ENCODE data around the gene KCNIP4. TPM values are rescaled to one million over a fixed set of nuclear protein-coding genes. Genes with fewer than 3 reads are reported as not detected.
"Not testable (repeated sequence)": the region's sequence is repeated elsewhere in the genome, so short reads cannot be mapped to it uniquely, and the experiment has no call there.

The KCNIP4 gene
- total RNA-seq, 1 donor from 2014 or later: not detected

- no peak for DNase-seq
- intact Hi-C loops (cut with DNase I): no loop called here
- peak; percentile 46 to 79 for ATAC-seq
- H3K27me3 ChIP-seq (ENCODE audit: low read depth): peaks cover 13% of the 10 kb centered on the region
- no peaks in the 10 kb centered on the region for H3K4me1 ChIP-seq
- no peak overlapping the region for H3K4me3 ChIP-seq
- no peak for TF ChIP-seq CTCF (IDR thresholded peaks at IDR 0.05)
- H3K36me3 ChIP-seq: no peaks in the 10 kb centered on the region
- no peaks in the 10 kb centered on the region for H3K9me3 ChIP-seq
- no peak overlapping the region for H3K27ac ChIP-seq
Measured at GRCh38 chr4:21363701-21364100, 584.9 kb downstream of the KCNIP4 start.

- DNase-seq; H3K27ac ChIP-seq; H3K4me3 ChIP-seq; H3K27me3 ChIP-seq (ENCODE audit: low read depth); intact Hi-C loops (cut with DNase I); ATAC-seq; H3K4me1 ChIP-seq; H3K36me3 ChIP-seq: not testable (repeated sequence)
- H3K9me3 ChIP-seq: peaks cover 10% of the 10 kb centered on the region
Measured at GRCh38 chr4:21352354-21352753, 596.2 kb downstream of the KCNIP4 start.

- no peaks in the 10 kb centered on the region for H3K4me1 ChIP-seq
- DNase-seq (no peak), ATAC-seq (no peak)
- intact Hi-C loops (cut with DNase I): no loop called here
- H3K4me3 ChIP-seq: no peak overlapping the region
- peaks cover 6% of the 10 kb centered on the region for H3K9me3 ChIP-seq
- no peak overlapping the region for H3K27ac ChIP-seq
- TF ChIP-seq CTCF (IDR thresholded peaks at IDR 0.05): no peak
- H3K27me3 ChIP-seq (ENCODE audit: low read depth): peaks cover under 1% of the 10 kb centered on the region
- H3K36me3 ChIP-seq: no peaks in the 10 kb centered on the region
Measured at GRCh38 chr4:21347142-21347541, 601.4 kb downstream of the KCNIP4 start.

GRCh38 chr4:21327976-21328700, 620.4 kb downstream of the KCNIP4 start:
- no peak for DNase-seq
- no peaks in the 10 kb centered on the region for H3K27me3 ChIP-seq (ENCODE audit: low read depth)
- no peak overlapping the region for H3K4me3 ChIP-seq
- no peak for TF ChIP-seq CTCF (IDR thresholded peaks at IDR 0.05)
- intact Hi-C loops (cut with DNase I): no loop called here
- no peak for ATAC-seq
- H3K9me3 ChIP-seq: peaks cover 12% of the 10 kb centered on the region
- H3K27ac ChIP-seq: no peak overlapping the region
- H3K4me1 ChIP-seq: no peaks in the 10 kb centered on the region
- no peaks in the 10 kb centered on the region for H3K36me3 ChIP-seq

GRCh38 chr4:21320034-21320433, 628.5 kb downstream of the KCNIP4 start:
- peaks cover 12% of the 10 kb centered on the region for H3K9me3 ChIP-seq
- no peak for ATAC-seq

More at GRCh38 chr4:21320034-21320433, 628.5 kb downstream of the KCNIP4 start:
- Histone ChIP-seq H3K27ac (no peak overlapping the region), H3K4me1 (no peaks in the 10 kb centered on the region), H3K36me3 (no peaks in the 10 kb centered on the region), H3K27me3 (ENCODE audit: low read depth) (no peaks in the 10 kb centered on the region), H3K4me3 (no peak overlapping the region)
- no peak for TF ChIP-seq CTCF (IDR thresholded peaks at IDR 0.05)
- intact Hi-C loops (cut with DNase I): no loop called here
- DNase-seq: no peak

All from lower lobe of right lung (tissue), 2 donors.